CD4-positive, alpha-beta T cell (primary cell): ENCODE measurements around the gene CKMT2. TPM values are rescaled to one million over a fixed set of nuclear protein-coding genes. Genes with fewer than 3 reads are reported as not detected.

Source experiments
- ATAC-seq: fragments of 200-7000 bp; cut with Tn5 transposase; one replicate; pipeline ENCODE4 v1.10.0; 2022; ENCODE audit warnings: mild to moderate bottlenecking; ENCODE audit not compliant: poor library complexity
- CTCF ChIA-PET: fragments of 350-600 bp; sonication (Branson Sonifier 250); formaldehyde crosslinking; loops from one replicate; lab custom pipeline; 2021; ENCODE audit warnings: antibody characterized with exemption, inconsistent platforms; lab: Charles Lee
- POLR2A ChIA-PET: fragments of 350-600 bp; sonication (Branson Sonifier 250); formaldehyde crosslinking; loops from one replicate; lab custom pipeline; 2021; ENCODE audit warnings: antibody characterized with exemption, inconsistent platforms; lab: Charles Lee
- DNase-seq, 14 experiments: peaks; one replicate each; pipeline ENCODE4 v3.0.0-alpha.2; 2013 to 2020; ENCODE audit warnings: mixed read lengths in 2 of 14
- H3K27ac ChIP-seq, 2 donors: one replicate each; pipeline versions ENCODE4 v1.5.1 to v1.7.0; 2013; ENCODE audit warnings: low read length in 2 of 2, low read depth in 1 of 2, mild to moderate bottlenecking in 1 of 2
- H3K27me3 ChIP-seq, 2 experiments: 1 replicate in 1 of 2; 2 replicates in 1 of 2; pipeline versions ENCODE4 v1.6.1 to v1.7.0; 2013; ENCODE audit warnings: low read length in 2 of 2, control low read depth in 1 of 2, mild to moderate bottlenecking in 1 of 2, moderate library complexity in 1 of 2; ENCODE audit not compliant: insufficient read depth in 2 of 2, control insufficient read depth in 1 of 2
- H3K36me3 ChIP-seq: one replicate; pipeline ENCODE4 v1.6.1; 2013; ENCODE audit warnings: low read length, control low read depth; ENCODE audit not compliant: insufficient read depth
- H3K4me1 ChIP-seq: one replicate; pipeline ENCODE4 v1.6.1; 2013; ENCODE audit warnings: low read length, control low read depth; ENCODE audit not compliant: insufficient read depth
- H3K4me3 ChIP-seq: one replicate; pipeline ENCODE4 v1.5.1; 2013; ENCODE audit warnings: mild to moderate bottlenecking, low read length, moderate library complexity
- H3K9me3 ChIP-seq, 2 experiments: 1 replicate in 1 of 2; 2 replicates in 1 of 2; pipeline versions ENCODE4 v1.6.1 to v1.7.0; 2013; ENCODE audit warnings: low read length in 2 of 2, mild to moderate bottlenecking in 2 of 2, control low read depth in 1 of 2, moderate library complexity in 1 of 2; ENCODE audit not compliant: control insufficient read depth in 1 of 2, insufficient read depth in 1 of 2
- H3K27ac Mint-ChIP-seq: one replicate; pipeline ENCODE4 v1.8.0; 2020; ENCODE audit warnings: mixed read lengths
- H3K27me3 Mint-ChIP-seq: one replicate; pipeline ENCODE4 v1.8.0; 2021; ENCODE audit warnings: mixed read lengths
- H3K36me3 Mint-ChIP-seq: one replicate; pipeline ENCODE4 v1.8.0; 2021; ENCODE audit warnings: low read depth, mixed read lengths
- H3K4me1 Mint-ChIP-seq: one replicate; pipeline ENCODE4 v1.8.0; 2021; ENCODE audit warnings: low read depth, mixed read lengths
- H3K4me3 Mint-ChIP-seq: one replicate; pipeline ENCODE4 v1.8.0; 2020; ENCODE audit warnings: mild to moderate bottlenecking, mixed read lengths
- H3K9me3 Mint-ChIP-seq: one replicate; pipeline ENCODE4 v1.8.0; 2020; ENCODE audit warnings: mixed read lengths
- intact Hi-C, 2 experiments: fragments of 100-400 bp; cut with DNase I in 1 of 2; cut with micrococcal nuclease in 1 of 2; formaldehyde crosslinking; loops; one replicate each; pipeline versions ENCODE4 v1.15.1 to v1.9.0; 2023 to 2025; cut with DNase I, micrococcal nuclease
- total RNA-seq, 174 experiments: library from RNA in 2 of 174; stranded (reverse) in 2 of 174; gene quantifications; one replicate each; pipeline ENCODE4 v1.2.3 and lab custom pipeline; 2021 to 2026
- TF ChIP-seq, protein P1 (sequence below): fragments of 200-600 bp; IDR thresholded peaks from one replicate; pipeline ENCODE4 v1.8.0; 2022; ENCODE audit warnings: antibody characterized with exemption, mild to moderate bottlenecking

The CKMT2 gene
- total RNA-seq, 2 experiments from 2014 or later: 0.17 to 0.27 TPM

GRCh38 chr5:81195335-81195929, 37.7 kb upstream of the CKMT2 start:
- Histone ChIP-seq H3K27ac (no peak overlapping the region), H3K9me3 (no peaks in the 10 kb centered on the region), H3K4me1 (peaks cover 8% of the 10 kb centered on the region), H3K36me3 (no peaks in the 10 kb centered on the region), H3K4me3 (no peak overlapping the region), H3K27me3 (no peaks in the 10 kb centered on the region)
- Mint-ChIP-seq H3K4me1 (peaks cover 10% of the 10 kb centered on the region), H3K27me3 (no peaks in the 10 kb centered on the region), H3K4me3 (no peak overlapping the region), H3K36me3 (peaks cover 22% of the 10 kb centered on the region), H3K9me3 (no peaks in the 10 kb centered on the region), H3K27ac (peak overlapping the region; percentile 60)
- ATAC-seq (no peak), DNase-seq (no peak)
- intact Hi-C loops: loop anchor here (1.0 to 10.0 kb wide), 4 partner anchors 261 to 711 kb away; partner anchors contain the start of gene FAM151B (in 1 of the 2)
- POLR2A ChIA-PET: interaction anchor here (0.7 kb wide), 2 partner anchors 512 to 674 kb away, joined by 3 read pairs; no protein-coding TSS in a partner anchor
- CTCF ChIA-PET: interaction anchor here (0.8 to 1.2 kb wide), 2 partner anchors 11 to 509 kb away, joined by 3 to 4 read pairs; no protein-coding TSS in a partner anchor
- TF ChIP-seq, protein P1, sequence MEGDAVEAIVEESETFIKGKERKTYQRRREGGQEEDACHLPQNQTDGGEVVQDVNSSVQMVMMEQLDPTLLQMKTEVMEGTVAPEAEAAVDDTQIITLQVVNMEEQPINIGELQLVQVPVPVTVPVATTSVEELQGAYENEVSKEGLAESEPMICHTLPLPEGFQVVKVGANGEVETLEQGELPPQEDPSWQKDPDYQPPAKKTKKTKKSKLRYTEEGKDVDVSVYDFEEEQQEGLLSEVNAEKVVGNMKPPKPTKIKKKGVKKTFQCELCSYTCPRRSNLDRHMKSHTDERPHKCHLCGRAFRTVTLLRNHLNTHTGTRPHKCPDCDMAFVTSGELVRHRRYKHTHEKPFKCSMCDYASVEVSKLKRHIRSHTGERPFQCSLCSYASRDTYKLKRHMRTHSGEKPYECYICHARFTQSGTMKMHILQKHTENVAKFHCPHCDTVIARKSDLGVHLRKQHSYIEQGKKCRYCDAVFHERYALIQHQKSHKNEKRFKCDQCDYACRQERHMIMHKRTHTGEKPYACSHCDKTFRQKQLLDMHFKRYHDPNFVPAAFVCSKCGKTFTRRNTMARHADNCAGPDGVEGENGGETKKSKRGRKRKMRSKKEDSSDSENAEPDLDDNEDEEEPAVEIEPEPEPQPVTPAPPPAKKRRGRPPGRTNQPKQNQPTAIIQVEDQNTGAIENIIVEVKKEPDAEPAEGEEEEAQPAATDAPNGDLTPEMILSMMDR: peak; percentile 40

- H3K27ac Mint-ChIP-seq: no peak overlapping the region
- Histone ChIP-seq H3K9me3 (no peaks in the 10 kb centered on the region), H3K4me1 (no peaks in the 10 kb centered on the region), H3K27me3 (no peaks in the 10 kb centered on the region), H3K4me3 (no peak overlapping the region), H3K27ac (no peak overlapping the region), H3K36me3 (peaks cover 37% of the 10 kb centered on the region)
- H3K9me3 Mint-ChIP-seq: no peaks in the 10 kb centered on the region
- no peak for ATAC-seq
- H3K27me3 Mint-ChIP-seq: no peaks in the 10 kb centered on the region
- ChIA-PET CTCF (interaction anchor here (0.5 kb wide), 1 partner anchor 1096 kb away, joined by 5 read pairs; no protein-coding TSS in a partner anchor), POLR2A (no interaction called here)
- H3K4me3 Mint-ChIP-seq: no peak overlapping the region
- DNase-seq: no peak
- H3K4me1 Mint-ChIP-seq: no peaks in the 10 kb centered on the region
- intact Hi-C loops: no loop called here
- TF ChIP-seq, protein P1: no peak
- H3K36me3 Mint-ChIP-seq: peaks cover 63% of the 10 kb centered on the region
Observed at GRCh38 chr5:81202655-81203054, 30.5 kb upstream of the CKMT2 start.

GRCh38 chr5:81203729-81204128, 29.4 kb upstream of the CKMT2 start:
- Histone ChIP-seq H3K27ac (no peak overlapping the region), H3K36me3 (peaks cover 40% of the 10 kb centered on the region), H3K4me1 (no peaks in the 10 kb centered on the region), H3K4me3 (no peak overlapping the region), H3K9me3 (no peaks in the 10 kb centered on the region), H3K27me3 (no peaks in the 10 kb centered on the region)
- H3K4me3 Mint-ChIP-seq: no peak overlapping the region
- no peak overlapping the region for H3K27ac Mint-ChIP-seq
- TF ChIP-seq, protein P1: no peak
- intact Hi-C loops: no loop called here
- DNase-seq: no peak
- ATAC-seq: no peak
- ChIA-PET CTCF (no interaction called here), POLR2A (no interaction called here)
- no peaks in the 10 kb centered on the region for H3K4me1 Mint-ChIP-seq
- H3K9me3 Mint-ChIP-seq: no peaks in the 10 kb centered on the region
- H3K27me3 Mint-ChIP-seq: no peaks in the 10 kb centered on the region
- H3K36me3 Mint-ChIP-seq: peaks cover 72% of the 10 kb centered on the region
